Testis (tissue), 3 donors: ENCODE results near the gene STUM. TPM values are rescaled to one million over a fixed set of nuclear protein-coding genes. Genes with fewer than 3 reads are reported as not detected.

ENCODE experiments used
- DNase-seq: peaks from one replicate; pipeline ENCODE4 v3.0.0-alpha.2; 2019
- H3K27ac ChIP-seq, 2 donors: fragments of 200-600 bp; sonication (generic); one replicate each; pipeline ENCODE4 v1.5.1; 2019
- H3K27me3 ChIP-seq: fragments of 200-600 bp; sonication (generic); one replicate; pipeline ENCODE4 v1.5.1; 2019
- H3K36me3 ChIP-seq: fragments of 200-600 bp; sonication (generic); one replicate; pipeline ENCODE4 v1.5.1; 2017; ENCODE audit warnings: low read depth; ENCODE audit errors: missing control alignments
- H3K4me1 ChIP-seq: fragments of 200-600 bp; sonication (generic); one replicate; pipeline ENCODE4 v1.5.1; 2019
- H3K4me3 ChIP-seq, 2 donors: fragments of 200-600 bp; sonication (generic); one replicate each; pipeline ENCODE4 v1.5.1; 2017 to 2019
- H3K9me3 ChIP-seq: fragments of 200-600 bp; sonication (generic); one replicate; pipeline ENCODE4 v1.5.1; 2017
- POLR2A ChIP-seq: fragments of 450-650 bp; IDR thresholded peaks from one replicate; pipeline ENCODE4 v1.6.1; 2017; ENCODE audit warnings: antibody characterized with exemption, mild to moderate bottlenecking, moderate library complexity
- WGBS, 2 donors: methylation state at CpG; one replicate each; pipeline ENCODE4 v1.1.5; 2018; 5-methylcytosine and 5-hydroxymethylcytosine counted together
- intact Hi-C: fragments of 100-400 bp; cut with DNase I; formaldehyde crosslinking; loops from one replicate; pipeline ENCODE4 v1.15.1; 2023; ENCODE audit warnings: low total_unique reads
- polyA plus RNA-seq: library from polyadenylated mRNA; stranded (reverse); fragments of 350-450 nt; fragmentation: Illumina TruSeq; extraction: RNeasy Lipid Tissue Mini Kit (QIAGEN cat#74804); gene quantifications from one replicate; pipeline ENCODE4 v1.2.3, GENCODE V29; 2014; ENCODE audit warnings: low read depth, low replicate concordance; ENCODE audit not compliant: insufficient read depth
- total RNA-seq, 2 donors: library from RNA; depleted of rRNA; stranded (reverse); fragments of >200 nt; gene quantifications; one replicate each; pipeline ENCODE4 v1.2.3, GENCODE V29; 2016
- TF ChIP-seq, protein P1 (sequence below), 3 experiments: fragments of 450-650 bp in 2 of 3; fragments of 200-600 bp in 1 of 3; sonication (generic) in 1 of 3; IDR thresholded peaks; one replicate each; pipeline ENCODE4 v1.5.1; 2016 to 2019; ENCODE audit warnings: antibody characterized with exemption in 3 of 3, mild to moderate bottlenecking in 2 of 3, moderate library complexity in 1 of 3

Gene STUM
- total and polyA plus RNA-seq, 3 donors from 2014 or later: 2.5 to 4.5 (median 3.7) TPM

DNA sequence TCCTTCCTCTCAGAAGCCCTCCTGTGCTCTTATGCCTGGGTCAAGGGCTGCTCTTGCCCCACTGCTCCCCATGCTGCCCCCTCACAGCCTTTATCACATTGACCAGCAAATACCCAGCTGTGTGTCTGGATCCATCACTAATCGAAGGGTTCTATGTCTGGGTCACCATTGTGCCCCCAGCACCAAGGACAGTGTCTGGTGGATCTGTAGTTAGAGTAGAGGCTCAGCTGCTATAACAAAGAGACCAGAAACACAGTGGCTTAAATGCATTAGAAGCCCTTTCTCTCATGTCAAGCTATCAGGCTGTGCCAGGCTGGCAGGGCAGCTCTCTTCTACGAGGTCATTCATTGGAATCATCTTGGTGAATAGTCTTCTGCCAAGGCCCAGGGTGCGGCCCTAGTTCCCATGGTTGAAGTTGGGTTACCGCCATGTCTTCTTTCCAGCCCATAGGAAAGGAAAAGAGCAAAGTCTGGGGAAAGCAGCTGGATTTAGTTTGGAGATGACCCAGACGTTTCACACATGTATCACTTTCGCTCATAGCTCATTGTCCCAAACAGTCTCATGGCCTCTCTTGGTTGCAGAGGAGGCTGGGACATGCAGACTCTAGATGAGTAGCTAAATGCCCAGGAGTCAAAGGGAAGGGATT, 32.2 kb downstream of the STUM start:
- Histone ChIP-seq H3K27me3 (no peaks in the 10 kb centered on the region), H3K4me3 (no peak overlapping the region), H3K27ac (no peak overlapping the region), H3K9me3 (no peaks in the 10 kb centered on the region), H3K36me3 (no peaks in the 10 kb centered on the region), H3K4me1 (no peaks in the 10 kb centered on the region)
- intact Hi-C loops: no loop called here
- TF ChIP-seq, protein P1, sequence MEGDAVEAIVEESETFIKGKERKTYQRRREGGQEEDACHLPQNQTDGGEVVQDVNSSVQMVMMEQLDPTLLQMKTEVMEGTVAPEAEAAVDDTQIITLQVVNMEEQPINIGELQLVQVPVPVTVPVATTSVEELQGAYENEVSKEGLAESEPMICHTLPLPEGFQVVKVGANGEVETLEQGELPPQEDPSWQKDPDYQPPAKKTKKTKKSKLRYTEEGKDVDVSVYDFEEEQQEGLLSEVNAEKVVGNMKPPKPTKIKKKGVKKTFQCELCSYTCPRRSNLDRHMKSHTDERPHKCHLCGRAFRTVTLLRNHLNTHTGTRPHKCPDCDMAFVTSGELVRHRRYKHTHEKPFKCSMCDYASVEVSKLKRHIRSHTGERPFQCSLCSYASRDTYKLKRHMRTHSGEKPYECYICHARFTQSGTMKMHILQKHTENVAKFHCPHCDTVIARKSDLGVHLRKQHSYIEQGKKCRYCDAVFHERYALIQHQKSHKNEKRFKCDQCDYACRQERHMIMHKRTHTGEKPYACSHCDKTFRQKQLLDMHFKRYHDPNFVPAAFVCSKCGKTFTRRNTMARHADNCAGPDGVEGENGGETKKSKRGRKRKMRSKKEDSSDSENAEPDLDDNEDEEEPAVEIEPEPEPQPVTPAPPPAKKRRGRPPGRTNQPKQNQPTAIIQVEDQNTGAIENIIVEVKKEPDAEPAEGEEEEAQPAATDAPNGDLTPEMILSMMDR (IDR thresholded peaks at IDR 0.05): no peak
- no peak for TF ChIP-seq POLR2A
- no peak for DNase-seq
- 89 to 91% methylated on average over 6 of the region's 6 CpGs for WGBS, 2 donors

DNA sequence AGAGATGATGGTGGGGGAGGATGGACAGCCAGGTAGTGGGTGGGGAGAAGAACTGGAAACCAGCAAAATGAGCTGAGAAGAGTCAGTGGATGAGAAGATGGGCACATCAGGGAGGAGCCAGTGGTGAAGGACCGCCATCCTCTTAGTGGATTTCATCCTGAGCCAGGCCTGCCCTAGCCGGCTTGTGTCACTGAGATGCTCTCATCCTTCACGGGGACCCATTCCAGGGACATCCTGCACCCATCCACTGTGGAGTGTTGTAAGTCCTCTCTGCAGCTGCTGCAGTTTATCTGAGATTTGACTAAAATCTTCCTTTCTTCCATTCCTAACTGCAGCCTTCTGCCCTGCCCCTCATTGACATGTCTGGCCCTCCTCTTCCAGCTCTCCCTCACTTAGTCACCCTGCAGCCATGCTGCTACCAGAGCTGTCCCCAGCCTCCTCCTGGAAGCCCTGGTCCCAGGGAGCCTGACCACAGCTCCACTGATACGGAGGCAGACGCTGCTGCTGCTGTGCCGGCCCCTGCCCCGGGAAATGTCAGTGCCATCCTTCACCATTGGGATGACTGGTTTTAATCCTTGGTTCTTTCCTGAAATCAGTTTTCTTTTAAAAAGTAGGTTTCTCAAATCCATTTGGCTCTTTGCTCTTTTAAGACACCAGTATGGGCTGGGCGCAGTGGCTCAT, 33.2 kb downstream of the STUM start:
- DNase-seq: no peak
- H3K27ac ChIP-seq: no peak overlapping the region
- H3K4me3 ChIP-seq: no peak overlapping the region
- no peaks in the 10 kb centered on the region for H3K27me3 ChIP-seq
- TF ChIP-seq POLR2A: no peak
- TF ChIP-seq, protein P1 (IDR thresholded peaks at IDR 0.05): no peak
- 86 to 87% methylated on average over 8 of the region's 8 CpGs for WGBS, 2 donors
- H3K36me3 ChIP-seq: no peaks in the 10 kb centered on the region
- no peaks in the 10 kb centered on the region for H3K9me3 ChIP-seq
- no peaks in the 10 kb centered on the region for H3K4me1 ChIP-seq
- intact Hi-C loops: no loop called here

DNA sequence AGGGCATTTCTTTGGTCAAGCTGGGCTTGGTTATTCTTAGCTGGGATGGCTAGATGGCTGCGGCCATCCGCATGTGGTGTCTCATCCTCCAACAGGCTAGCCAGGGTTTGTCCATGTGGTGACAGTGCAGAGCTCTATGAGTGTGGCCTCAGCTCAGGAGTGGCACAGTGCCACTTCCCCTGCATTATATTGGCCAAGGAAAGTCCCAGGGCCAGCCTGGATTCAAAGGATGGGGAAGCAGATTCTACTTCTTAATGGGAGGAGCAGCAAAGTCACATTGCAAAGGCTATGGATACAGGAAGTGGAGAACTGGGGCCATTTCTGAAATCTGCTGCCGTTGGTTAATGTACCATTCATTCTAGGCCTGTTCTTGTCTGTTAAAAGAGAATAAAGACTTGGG, 34.4 kb downstream of the STUM start:
- intact Hi-C loops: no loop called here
- DNase-seq: no peak
- H3K4me1 ChIP-seq: peaks cover under 1% of the 10 kb centered on the region
- no peaks in the 10 kb centered on the region for H3K27me3 ChIP-seq
- WGBS, 2 donors: 89 to 100% methylated on average over 3 of the region's 3 CpGs
- H3K36me3 ChIP-seq: no peaks in the 10 kb centered on the region
- no peaks in the 10 kb centered on the region for H3K9me3 ChIP-seq
- no peak overlapping the region for H3K4me3 ChIP-seq
- H3K27ac ChIP-seq: no peak overlapping the region
- no peak for TF ChIP-seq POLR2A
- TF ChIP-seq, protein P1 (IDR thresholded peaks at IDR 0.05): no peak

DNA sequence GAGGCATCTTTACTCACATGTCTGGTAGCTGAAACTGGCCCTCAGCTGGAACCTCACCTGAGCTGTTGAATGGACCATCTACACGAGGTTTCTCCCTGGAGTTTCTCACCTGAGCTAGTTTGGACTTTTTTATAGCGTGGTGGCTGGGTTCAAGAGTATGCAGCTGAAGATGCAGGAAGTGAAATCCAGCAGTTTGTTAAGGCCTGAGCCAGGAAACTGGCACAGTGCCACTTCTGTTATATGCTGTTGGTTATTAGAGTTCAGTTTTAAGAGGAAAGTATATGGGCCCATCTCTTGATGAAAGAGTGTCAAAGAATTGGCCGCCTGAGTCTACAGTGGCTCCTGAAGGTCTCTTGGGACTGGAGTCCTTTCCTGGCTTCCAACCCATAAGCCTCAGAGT, 35.6 kb downstream of the STUM start:
- intact Hi-C loops: no loop called here
- no peaks in the 10 kb centered on the region for H3K27me3 ChIP-seq
- H3K36me3 ChIP-seq: no peaks in the 10 kb centered on the region
- H3K9me3 ChIP-seq: no peaks in the 10 kb centered on the region
- H3K27ac ChIP-seq: no peak overlapping the region
- peaks cover 13% of the 10 kb centered on the region for H3K4me1 ChIP-seq
- 85 to 92% methylated on average over 2 to 3 of the region's 3 CpGs for WGBS, 2 donors
- no peak for DNase-seq
- H3K4me3 ChIP-seq: no peak overlapping the region
- no peak for TF ChIP-seq POLR2A
- TF ChIP-seq, protein P1 (IDR thresholded peaks at IDR 0.05): no peak

DNA sequence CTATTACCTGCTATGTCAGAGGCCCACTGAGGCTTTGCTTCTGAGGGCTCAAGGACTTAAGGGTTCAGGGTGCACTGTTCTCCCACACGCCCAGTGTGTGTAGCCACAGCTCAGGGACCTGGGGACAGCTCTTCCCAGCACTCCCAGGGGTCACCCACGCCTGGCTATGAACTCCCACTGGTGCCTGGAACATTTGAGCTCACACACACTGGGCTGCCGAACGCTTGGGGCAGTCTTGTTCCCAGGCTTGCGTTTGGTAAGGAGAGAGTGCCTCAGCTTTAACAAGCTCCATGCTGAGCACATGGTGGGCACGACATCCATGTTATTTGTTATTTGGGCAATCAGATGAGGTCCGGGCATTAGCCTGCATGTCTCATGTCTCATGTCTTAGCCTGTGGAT, 37.6 kb downstream of the STUM start:
- peaks cover 18% of the 10 kb centered on the region for H3K4me1 ChIP-seq
- no peaks in the 10 kb centered on the region for H3K36me3 ChIP-seq
- 87 to 98% methylated on average over 2 to 7 of the region's 7 CpGs for WGBS, 2 donors
- H3K9me3 ChIP-seq: no peaks in the 10 kb centered on the region
- no peak overlapping the region for H3K27ac ChIP-seq
- no peaks in the 10 kb centered on the region for H3K27me3 ChIP-seq
- intact Hi-C loops: no loop called here
- no peak for DNase-seq
- no peak overlapping the region for H3K4me3 ChIP-seq
- TF ChIP-seq, protein P1 (IDR thresholded peaks at IDR 0.05): no peak
- TF ChIP-seq POLR2A: no peak
